CD4-positive, alpha-beta memory T cell (primary cell): ENCODE measurements around the gene OR2F2. TPM values are rescaled to one million over a fixed set of nuclear protein-coding genes. Genes with fewer than 3 reads are reported as not detected.

Experiments used
- CTCF ChIA-PET: fragments of 350-600 bp; sonication (Branson Sonifier 250); formaldehyde crosslinking; loops from one replicate; lab custom pipeline; 2021; ENCODE audit warnings: inconsistent platforms; ENCODE audit not compliant: partially characterized antibody; lab: Charles Lee
- POLR2A ChIA-PET: fragments of 350-600 bp; sonication (Branson Sonifier 250); formaldehyde crosslinking; loops from one replicate; lab custom pipeline; 2021; ENCODE audit not compliant: partially characterized antibody; lab: Charles Lee
- DNase-seq, 5 donors: peaks; one replicate each; pipeline versions ENCODE4 v3.0.0 to v3.0.0-alpha.2; 2020 to 2022; ENCODE audit warnings: mixed read lengths in 1 of 5
- H3K27ac ChIP-seq: one replicate; pipeline ENCODE4 v1.7.0; 2013; ENCODE audit warnings: low read depth, low read length
- H3K27me3 ChIP-seq: 2 replicates; pipeline ENCODE4 v1.7.0; 2013; ENCODE audit warnings: mild to moderate bottlenecking, low read length, moderate library complexity; ENCODE audit not compliant: insufficient read depth
- H3K36me3 ChIP-seq: 2 replicates; pipeline ENCODE4 v1.7.0; 2013; ENCODE audit warnings: mild to moderate bottlenecking, low read length, moderate library complexity; ENCODE audit not compliant: insufficient read depth
- H3K4me1 ChIP-seq: 2 replicates; pipeline ENCODE4 v1.7.0; 2013; ENCODE audit warnings: mild to moderate bottlenecking, low read length, moderate library complexity; ENCODE audit not compliant: insufficient read depth
- H3K4me3 ChIP-seq, 2 donors: one replicate each; pipeline ENCODE4 v1.7.0; 2013; ENCODE audit warnings: low read length in 2 of 2, mild to moderate bottlenecking in 1 of 2
- H3K9me3 ChIP-seq, 2 donors: one replicate each; pipeline ENCODE4 v1.7.0; 2013; ENCODE audit warnings: low read length in 2 of 2, control low read depth in 1 of 2; ENCODE audit not compliant: control insufficient read depth in 1 of 2
- H3K27ac Mint-ChIP-seq, 7 donors: one replicate each; pipeline ENCODE4 v1.8.0; 2020 to 2021; ENCODE audit warnings: mixed read lengths in 7 of 7, mild to moderate bottlenecking in 6 of 7, inconsistent platforms in 3 of 7, moderate library complexity in 3 of 7
- H3K27me3 Mint-ChIP-seq, 2 donors: one replicate each; pipeline ENCODE4 v1.8.0; 2020 to 2021; ENCODE audit warnings: mixed read lengths in 2 of 2
- H3K36me3 Mint-ChIP-seq, 2 donors: one replicate each; pipeline ENCODE4 v1.8.0; 2020 to 2021; ENCODE audit warnings: mixed read lengths in 2 of 2, inconsistent platforms in 1 of 2, mild to moderate bottlenecking in 1 of 2
- H3K4me1 Mint-ChIP-seq, 4 donors: one replicate each; pipeline ENCODE4 v1.8.0; 2020 to 2021; ENCODE audit warnings: mixed read lengths in 4 of 4, mild to moderate bottlenecking in 1 of 4
- H3K4me3 Mint-ChIP-seq, 8 donors: one replicate each; pipeline ENCODE4 v1.8.0; 2020 to 2021; ENCODE audit warnings: mixed read lengths in 8 of 8, mild to moderate bottlenecking in 7 of 8, moderate library complexity in 6 of 8, inconsistent platforms in 3 of 8
- H3K9me3 Mint-ChIP-seq, 8 donors: one replicate each; pipeline ENCODE4 v1.8.0; 2020 to 2021; ENCODE audit warnings: mixed read lengths in 8 of 8, mild to moderate bottlenecking in 5 of 8, inconsistent platforms in 3 of 8, moderate library complexity in 1 of 8
- intact Hi-C: fragments of 100-400 bp; cut with micrococcal nuclease; formaldehyde crosslinking; loops from one replicate; pipeline ENCODE4 v1.15.1; 2023
- polyA plus RNA-seq, 2 donors: library from polyadenylated mRNA; unstranded; fragments of 300-500 nt; fragmentation: Illumina TruSeq; gene quantifications; one replicate each; pipeline ENCODE4 v1.2.3, GENCODE V29; 2021
- total RNA-seq, 2 experiments: library from RNA; stranded (reverse); gene quantifications; one replicate each; pipeline ENCODE4 v1.2.3, GENCODE V29; 2021

The OR2F2 gene
- total RNA-seq (not detected), polyA plus RNA-seq (not detected)

- ChIA-PET CTCF (no interaction called here), POLR2A (no interaction called here)
- Histone ChIP-seq H3K4me1 (no peaks in the 10 kb centered on the region), H3K4me3 (no peak within 1 kb of the TSS), H3K27ac (no peak within 1 kb of the TSS), H3K27me3 (no peaks in the 10 kb centered on the region), H3K36me3 (no peaks in the 10 kb centered on the region), H3K9me3 (no peaks in the 10 kb centered on the region)
- Mint-ChIP-seq H3K36me3 (peaks cover 0 to 7% of the 10 kb centered on the region in 2 donors), H3K4me1 (peaks cover 0 to 1% (median 0%) of the 10 kb centered on the region in 4 donors), H3K27ac (no peak within 1 kb of the TSS), H3K9me3 (peaks cover 2 to 18% (median 12%) of the 10 kb centered on the region in 8 donors), H3K27me3 (peaks cover 2 to 23% of the 10 kb centered on the region in 2 donors), H3K4me3 (no peak within 1 kb of the TSS)
- DNase-seq, result no peak
- intact Hi-C loops, result no loop called here
Measured at GRCh38 chr7:143934526-143935325, at the start of gene OR2F2. Gene OR2F2, plus strand, starts transcription at chr7:143935233. Its CDS starts 0 bp downstream, at chr7:143935233.

- Mint-ChIP-seq H3K36me3 (peaks cover 14 to 27% of the 10 kb centered on the region in 2 donors), H3K4me1 (peaks cover 11 to 29% (median 11%) of the 10 kb centered on the region in 4 donors), H3K27ac (no peak overlapping the region), H3K9me3 (peaks cover 0 to 9% (median 2%) of the 10 kb centered on the region in 8 donors), H3K27me3 (peaks cover 11 to 27% of the 10 kb centered on the region in 2 donors), H3K4me3 (peak overlapping the region in 1 of 8 donors; percentile 11)
- Histone ChIP-seq H3K9me3 (no peaks in the 10 kb centered on the region), H3K27ac (no peak overlapping the region), H3K4me3 (no peak overlapping the region), H3K27me3 (peaks cover 5% of the 10 kb centered on the region), H3K4me1 (peaks cover 13% of the 10 kb centered on the region), H3K36me3 (no peaks in the 10 kb centered on the region)
- ChIA-PET CTCF (interaction anchor here (1.5 kb wide), 1 partner anchor 16 kb away, joined by 5 read pairs; the partner anchor contains the start of gene TCAF1), POLR2A (no interaction called here)
- intact Hi-C loops, result no loop called here
- peak in 1 of 5 donors; percentile 3 for DNase-seq
Measured at GRCh38 chr7:143885951-143886350, 49.1 kb upstream of the OR2F2 start.

DNA sequence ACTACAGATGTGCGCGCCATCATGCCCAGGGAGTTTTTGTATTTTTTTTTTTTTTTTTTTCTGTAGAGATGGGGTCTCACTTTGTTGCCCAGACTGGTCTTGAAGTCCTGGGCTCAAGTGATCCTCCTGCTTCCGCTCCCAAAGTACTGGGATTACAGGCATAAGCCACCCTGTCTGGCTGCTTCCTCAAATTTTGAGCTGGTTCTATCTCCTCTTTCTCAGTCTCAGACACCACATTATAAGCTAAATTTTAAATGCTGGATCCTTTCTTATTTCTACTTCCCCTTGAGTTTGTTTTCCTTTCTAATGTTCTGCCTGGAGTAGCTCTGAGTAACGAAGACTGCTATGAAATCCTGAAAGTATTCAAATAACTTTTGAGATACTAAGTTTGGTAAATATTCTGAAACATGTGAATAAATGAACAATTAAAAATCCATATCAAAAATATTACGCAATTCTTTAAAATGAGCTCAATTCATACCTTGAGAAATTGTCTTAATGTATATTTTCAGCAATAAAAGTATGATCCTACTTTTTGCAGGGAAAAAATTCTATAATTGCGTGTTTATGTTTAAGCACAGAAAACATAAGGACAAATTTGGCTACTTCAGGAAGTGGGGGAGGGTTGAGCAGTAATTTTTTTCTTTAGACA lies 48.1 kb upstream of the OR2F2 start:
- no peak overlapping the region for H3K27ac Mint-ChIP-seq
- no peak overlapping the region for H3K4me3 Mint-ChIP-seq
- ChIA-PET CTCF (interaction anchor here (0.7 to 1.8 kb wide), 3 partner anchors 8 to 507 kb away, joined by 3 to 9 read pairs (median 5); partner anchors contain the start of gene TCAF1), POLR2A (no interaction called here)
- no peak overlapping the region for H3K27ac ChIP-seq
- peaks cover 5% of the 10 kb centered on the region for H3K27me3 ChIP-seq
- peaks cover 11 to 27% of the 10 kb centered on the region in 2 donors for H3K27me3 Mint-ChIP-seq
- peaks cover 11 to 29% (median 12%) of the 10 kb centered on the region in 4 donors for H3K4me1 Mint-ChIP-seq
- H3K36me3 ChIP-seq, result no peaks in the 10 kb centered on the region
- peaks cover 14 to 23% of the 10 kb centered on the region in 2 donors for H3K36me3 Mint-ChIP-seq
- H3K9me3 Mint-ChIP-seq, result peaks cover 0 to 12% (median 2%) of the 10 kb centered on the region in 8 donors
- DNase-seq, result no peak
- peaks cover 13% of the 10 kb centered on the region for H3K4me1 ChIP-seq
- no peaks in the 10 kb centered on the region for H3K9me3 ChIP-seq
- no peak overlapping the region for H3K4me3 ChIP-seq
- intact Hi-C loops, result no loop called here

DNA sequence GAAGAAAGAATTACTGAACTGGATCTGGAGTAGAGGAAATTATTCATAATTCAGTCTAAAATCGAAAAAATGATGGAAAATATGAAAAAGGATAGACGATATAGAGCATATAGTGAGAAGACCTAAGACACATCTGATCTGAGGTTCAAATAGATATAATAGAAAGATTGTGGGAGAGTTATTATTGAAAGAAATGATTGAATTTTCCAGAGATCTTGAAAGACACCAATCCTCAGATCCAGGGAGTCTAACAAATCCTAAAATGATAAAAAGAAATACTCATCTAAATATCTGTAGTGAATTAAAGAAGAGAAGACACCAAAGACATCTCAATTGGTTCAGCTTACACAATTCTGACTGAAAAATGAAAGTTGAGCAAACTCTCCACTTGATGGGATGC lies 46.0 kb upstream of the OR2F2 start:
- H3K9me3 Mint-ChIP-seq, result peaks cover 0 to 12% (median 2%) of the 10 kb centered on the region in 8 donors
- H3K4me3 ChIP-seq, result no peak overlapping the region
- H3K27ac Mint-ChIP-seq, result no peak overlapping the region
- POLR2A ChIA-PET, result interaction anchor here (1.3 kb wide), 1 partner anchor 13 kb away, joined by 3 read pairs; the partner anchor contains the start of gene TCAF1
- H3K27me3 ChIP-seq, result peaks cover 5% of the 10 kb centered on the region
- H3K4me3 Mint-ChIP-seq, result no peak overlapping the region
- intact Hi-C loops, result no loop called here
- peaks cover 6% of the 10 kb centered on the region for H3K4me1 ChIP-seq
- peaks cover 9 to 15% of the 10 kb centered on the region in 2 donors for H3K27me3 Mint-ChIP-seq
- H3K36me3 Mint-ChIP-seq, result peaks cover 17 to 23% of the 10 kb centered on the region in 2 donors
- no peaks in the 10 kb centered on the region for H3K36me3 ChIP-seq
- H3K27ac ChIP-seq, result no peak overlapping the region
- DNase-seq, result no peak
- CTCF ChIA-PET, result interaction anchor here (1.9 kb wide), 1 partner anchor 12 kb away, joined by 7 read pairs; the partner anchor contains the start of gene TCAF1
- H3K4me1 Mint-ChIP-seq, result peaks cover 5 to 19% (median 7%) of the 10 kb centered on the region in 4 donors
- H3K9me3 ChIP-seq, result no peaks in the 10 kb centered on the region

DNA sequence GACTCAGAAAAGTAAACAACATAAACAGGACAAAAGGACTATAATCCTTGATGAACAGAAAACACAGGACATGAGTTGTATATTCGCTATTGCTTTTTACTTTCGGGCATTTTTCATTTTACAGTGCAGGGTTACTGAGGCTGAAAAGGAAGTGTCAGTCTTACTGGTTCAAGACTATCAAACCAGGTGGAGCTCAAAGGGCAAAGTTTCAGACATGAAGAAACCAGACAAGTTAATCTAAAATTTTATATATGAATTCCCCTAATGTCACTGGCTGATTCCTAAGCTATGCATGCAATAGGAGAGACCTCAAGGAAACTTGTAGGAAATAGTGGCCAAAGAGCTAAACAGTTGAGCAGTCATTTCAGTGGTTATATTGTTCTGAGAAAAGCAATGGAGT lies 44.5 kb upstream of the OR2F2 start:
- peaks cover 17 to 23% of the 10 kb centered on the region in 2 donors for H3K36me3 Mint-ChIP-seq
- no peak for DNase-seq
- peaks cover 8 to 9% of the 10 kb centered on the region in 2 donors for H3K27me3 Mint-ChIP-seq
- ChIA-PET POLR2A (no interaction called here), CTCF (interaction anchor here (1.9 kb wide), 1 partner anchor 10 kb away, joined by 7 read pairs; the partner anchor contains the start of gene TCAF1)
- Histone ChIP-seq H3K9me3 (no peaks in the 10 kb centered on the region), H3K4me3 (no peak overlapping the region), H3K36me3 (no peaks in the 10 kb centered on the region), H3K4me1 (no peaks in the 10 kb centered on the region), H3K27me3 (peaks cover 5% of the 10 kb centered on the region), H3K27ac (no peak overlapping the region)
- peaks cover 0 to 12% (median 2%) of the 10 kb centered on the region in 8 donors for H3K9me3 Mint-ChIP-seq
- intact Hi-C loops, result no loop called here
- no peak overlapping the region for H3K4me3 Mint-ChIP-seq
- peaks cover 4 to 12% (median 7%) of the 10 kb centered on the region in 4 donors for H3K4me1 Mint-ChIP-seq
- no peak overlapping the region for H3K27ac Mint-ChIP-seq

DNA sequence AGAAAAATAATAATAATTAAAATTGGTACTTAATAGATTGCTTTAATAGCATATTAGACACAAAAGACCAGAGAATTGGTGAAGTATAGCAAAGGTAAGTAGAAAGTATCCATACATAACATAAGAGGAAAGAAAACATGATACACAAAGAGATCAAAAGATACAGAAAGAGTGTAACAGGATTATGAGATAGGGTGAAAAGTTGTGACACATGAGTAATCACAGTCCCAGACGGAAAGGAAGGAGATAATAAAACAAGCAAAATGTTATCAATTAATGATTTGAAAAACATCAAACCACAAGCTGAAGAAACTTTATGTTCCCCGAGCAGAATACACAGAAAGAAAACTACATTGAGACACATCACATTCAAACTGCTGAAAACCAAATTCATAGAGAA lies 43.6 kb upstream of the OR2F2 start:
- Mint-ChIP-seq H3K9me3 (peaks cover 0 to 12% (median 2%) of the 10 kb centered on the region in 8 donors), H3K27ac (no peak overlapping the region), H3K36me3 (peaks cover 17 to 23% of the 10 kb centered on the region in 2 donors), H3K27me3 (peaks cover 6% of the 10 kb centered on the region in 2 donors), H3K4me1 (peaks cover 4 to 8% (median 7%) of the 10 kb centered on the region in 4 donors), H3K4me3 (no peak overlapping the region)
- no peaks in the 10 kb centered on the region for H3K36me3 ChIP-seq
- H3K27me3 ChIP-seq, result no peaks in the 10 kb centered on the region
- no peak for DNase-seq
- no peaks in the 10 kb centered on the region for H3K4me1 ChIP-seq
- ChIA-PET POLR2A (no interaction called here), CTCF (interaction anchor here (2.2 to 2.4 kb wide), 2 partner anchors 10 to 155 kb away, joined by 18 to 27 read pairs; partner anchors contain the start of gene TCAF1)
- no peaks in the 10 kb centered on the region for H3K9me3 ChIP-seq
- no peak overlapping the region for H3K4me3 ChIP-seq
- no peak overlapping the region for H3K27ac ChIP-seq
- intact Hi-C loops, result no loop called here
